Skeletal muscle tissue (tissue), 4 donors: ENCODE results near the gene CENPE. TPM values are rescaled to one million over a fixed set of nuclear protein-coding genes. Genes with fewer than 3 reads are reported as not detected.
"Not testable (repeated sequence)": the region's sequence is repeated elsewhere in the genome, so short reads cannot be mapped to it uniquely, and the experiment has no call there.

Source experiments
- H3K27ac ChIP-seq: one replicate; pipeline ENCODE4 v1.7.0; 2013; ENCODE audit warnings: mild to moderate bottlenecking, low read depth, low read length, inconsistent platforms
- H3K27me3 ChIP-seq, 3 donors: one replicate each; pipeline ENCODE4 v1.7.0; 2013; ENCODE audit warnings: low read length in 3 of 3; ENCODE audit not compliant: control insufficient read depth in 3 of 3, insufficient read depth in 3 of 3
- H3K36me3 ChIP-seq, 3 donors: one replicate each; pipeline ENCODE4 v1.7.0; 2013; ENCODE audit warnings: low read length in 3 of 3; ENCODE audit not compliant: control insufficient read depth in 3 of 3, insufficient read depth in 3 of 3
- H3K4me1 ChIP-seq, 3 donors: one replicate each; pipeline ENCODE4 v1.7.0; 2013; ENCODE audit warnings: low read length in 3 of 3, mild to moderate bottlenecking in 3 of 3; ENCODE audit not compliant: control insufficient read depth in 3 of 3, insufficient read depth in 3 of 3
- H3K4me3 ChIP-seq, 3 donors: one replicate each; pipeline ENCODE4 v1.7.0; 2013; ENCODE audit warnings: low read length in 3 of 3
- H3K9ac ChIP-seq, 3 donors: one replicate each; pipeline ENCODE4 v1.7.0; 2013; ENCODE audit warnings: low read length in 3 of 3, mild to moderate bottlenecking in 3 of 3, moderate library complexity in 2 of 3, low read depth in 1 of 3
- H3K9me3 ChIP-seq, 3 donors: one replicate each; pipeline ENCODE4 v1.7.0; 2013; ENCODE audit warnings: low read length in 3 of 3; ENCODE audit not compliant: control insufficient read depth in 3 of 3
- total RNA-seq: library from RNA; depleted of rRNA; stranded (reverse); fragments of >200 nt; gene quantifications from one replicate; pipeline ENCODE4 v1.2.3, GENCODE V29; 2014
- donor health status: Osteomylitis.

The CENPE gene
- total RNA-seq, 1 donor from 2014 or later = 3.1 TPM

GRCh38 chr4:103193457-103193856 is 4.7 kb downstream of the CENPE start:
- no peaks in the 10 kb centered on the region for H3K9me3 ChIP-seq
- no peaks in the 10 kb centered on the region for H3K27me3 ChIP-seq
- H3K4me3 ChIP-seq = no peak overlapping the region
- H3K36me3 ChIP-seq = no peaks in the 10 kb centered on the region
- peaks cover 3 to 9% (median 7%) of the 10 kb centered on the region in 3 donors for H3K4me1 ChIP-seq
- H3K9ac ChIP-seq = no peak overlapping the region
- H3K27ac ChIP-seq = no peak overlapping the region

- H3K4me1 ChIP-seq = no peaks in the 10 kb centered on the region
- H3K9ac ChIP-seq = no peak overlapping the region
- H3K4me3 ChIP-seq = no peak overlapping the region
- H3K27me3 ChIP-seq = no peaks in the 10 kb centered on the region
- no peaks in the 10 kb centered on the region for H3K36me3 ChIP-seq
- peaks cover 0 to 3% (median 2%) of the 10 kb centered on the region in 3 donors for H3K9me3 ChIP-seq
- no peak overlapping the region for H3K27ac ChIP-seq
Observed at GRCh38 chr4:103171006-103171405, 27.1 kb downstream of the CENPE start.

GRCh38 chr4:103169750-103170149 is 28.4 kb downstream of the CENPE start:
- not testable (repeated sequence) for H3K4me3 ChIP-seq, H3K9me3 ChIP-seq

GRCh38 chr4:103168993-103169392 is 29.1 kb downstream of the CENPE start:
- no peak overlapping the region for H3K9ac ChIP-seq
- peaks cover 0 to 3% (median 2%) of the 10 kb centered on the region in 3 donors for H3K9me3 ChIP-seq
- H3K36me3 ChIP-seq = no peaks in the 10 kb centered on the region
- H3K4me3 ChIP-seq = no peak overlapping the region
- H3K27me3 ChIP-seq = no peaks in the 10 kb centered on the region
- no peak overlapping the region for H3K27ac ChIP-seq
- H3K4me1 ChIP-seq = no peaks in the 10 kb centered on the region

More at GRCh38 chr4:103169750-103170149, 28.4 kb downstream of the CENPE start:
- H3K9ac ChIP-seq, H3K27me3 ChIP-seq, H3K4me1 ChIP-seq, H3K36me3 ChIP-seq, H3K27ac ChIP-seq: not testable (repeated sequence)

- Histone ChIP-seq H3K27me3 (no peaks in the 10 kb centered on the region), H3K9me3 (no peaks in the 10 kb centered on the region), H3K36me3 (no peaks in the 10 kb centered on the region), H3K4me3 (no peak overlapping the region), H3K27ac (no peak overlapping the region), H3K4me1 (no peaks in the 10 kb centered on the region), H3K9ac (no peak overlapping the region)
Observed at GRCh38 chr4:103162176-103162575, 36.0 kb downstream of the CENPE start.

GRCh38 chr4:103158760-103159159 is 39.4 kb downstream of the CENPE start:
- H3K9me3 ChIP-seq = no peaks in the 10 kb centered on the region
- H3K4me3 ChIP-seq = no peak overlapping the region
- no peak overlapping the region for H3K27ac ChIP-seq
- H3K36me3 ChIP-seq = no peaks in the 10 kb centered on the region
- no peaks in the 10 kb centered on the region for H3K4me1 ChIP-seq
- H3K27me3 ChIP-seq = no peaks in the 10 kb centered on the region
- no peak overlapping the region for H3K9ac ChIP-seq

- no peak overlapping the region for H3K27ac ChIP-seq
Observed at GRCh38 chr4:103156106-103156505, 42.0 kb downstream of the CENPE start.

GRCh38 chr4:103152381-103152780 is 45.8 kb downstream of the CENPE start:
- Histone ChIP-seq H3K9me3 (no peaks in the 10 kb centered on the region), H3K4me1 (no peaks in the 10 kb centered on the region), H3K27ac (no peak overlapping the region), H3K9ac (no peak overlapping the region), H3K27me3 (no peaks in the 10 kb centered on the region), H3K36me3 (no peaks in the 10 kb centered on the region), H3K4me3 (no peak overlapping the region)

More at GRCh38 chr4:103156106-103156505, 42.0 kb downstream of the CENPE start:
- Histone ChIP-seq H3K9me3 (no peaks in the 10 kb centered on the region), H3K4me3 (no peak overlapping the region), H3K27me3 (no peaks in the 10 kb centered on the region), H3K9ac (no peak overlapping the region), H3K36me3 (no peaks in the 10 kb centered on the region), H3K4me1 (no peaks in the 10 kb centered on the region)

- H3K9me3 ChIP-seq = no peaks in the 10 kb centered on the region
Observed at GRCh38 chr4:103150677-103151076, 47.5 kb downstream of the CENPE start.

GRCh38 chr4:103144926-103145325 is 53.2 kb downstream of the CENPE start:
- Histone ChIP-seq H3K4me1 (no peaks in the 10 kb centered on the region), H3K4me3 (no peak overlapping the region), H3K36me3 (no peaks in the 10 kb centered on the region), H3K27ac (no peak overlapping the region), H3K9me3 (no peaks in the 10 kb centered on the region), H3K9ac (no peak overlapping the region), H3K27me3 (no peaks in the 10 kb centered on the region)

More at GRCh38 chr4:103150677-103151076, 47.5 kb downstream of the CENPE start:
- H3K9ac ChIP-seq = no peak overlapping the region
- H3K4me3 ChIP-seq = no peak overlapping the region
- no peaks in the 10 kb centered on the region for H3K4me1 ChIP-seq
- no peak overlapping the region for H3K27ac ChIP-seq
- no peaks in the 10 kb centered on the region for H3K27me3 ChIP-seq
- no peaks in the 10 kb centered on the region for H3K36me3 ChIP-seq

GRCh38 chr4:103137446-103137827 is 60.7 kb downstream of the CENPE start:
- no peaks in the 10 kb centered on the region for H3K27me3 ChIP-seq
- H3K9me3 ChIP-seq = no peaks in the 10 kb centered on the region
- no peak overlapping the region for H3K9ac ChIP-seq
- H3K4me3 ChIP-seq = no peak overlapping the region
- no peaks in the 10 kb centered on the region for H3K36me3 ChIP-seq
- H3K4me1 ChIP-seq = no peaks in the 10 kb centered on the region
- H3K27ac ChIP-seq = no peak overlapping the region
